B cell (primary cell): ENCODE data around the gene NBAS.

Source experiments
- CTCF ChIP-seq: fragments of 200-600 bp; IDR thresholded peaks from one replicate; pipeline ENCODE4 v1.8.0; 2022; ENCODE audit warnings: antibody characterized with exemption, mild to moderate bottlenecking
- EZH2 ChIP-seq: IDR thresholded peaks from 2 replicates; pipeline ENCODE4 v1.6.1; 2012; ENCODE audit warnings: borderline replicate concordance, low read depth, mild to moderate bottlenecking, moderate library complexity, low read length; ENCODE audit not compliant: insufficient read depth, poor library complexity, severe bottlenecking

- TF ChIP-seq CTCF: no peak
- no peak for TF ChIP-seq EZH2
Observed at GRCh38 chr2:15155959-15156574, 405.1 kb downstream of the NBAS start.
